Breast epithelium (tissue), 4 donors: ENCODE data around the gene ARHGAP27. TPM values are rescaled to one million over a fixed set of nuclear protein-coding genes. Genes with fewer than 3 reads are reported as not detected.

Experiments used
- DNase-seq, 2 donors: peaks; one replicate each; pipeline ENCODE4 v3.0.0-alpha.2; 2019; ENCODE audit warnings: low spot score in 2 of 2
- H3K27ac ChIP-seq, 2 donors: fragments of 200-600 bp; sonication (generic) in 1 of 2; one replicate each; pipeline ENCODE4 v1.5.1; 2016 to 2019; ENCODE audit warnings: mild to moderate bottlenecking in 1 of 2
- H3K27me3 ChIP-seq, 2 donors: fragments of 200-600 bp; sonication (generic) in 1 of 2; one replicate each; pipeline versions ENCODE4 v1.5.1 to v1.6.0; 2017 to 2019; ENCODE audit warnings: control low read depth in 1 of 2, mild to moderate bottlenecking in 1 of 2
- H3K36me3 ChIP-seq: fragments of 200-600 bp; one replicate; pipeline ENCODE4 v1.5.1; 2019
- H3K4me1 ChIP-seq, 2 donors: fragments of 200-600 bp; sonication (generic); one replicate each; pipeline ENCODE4 v1.5.1; 2016 to 2019; ENCODE audit warnings: control low read depth in 1 of 2
- H3K4me3 ChIP-seq, 3 donors: fragments of 200-600 bp; sonication (generic); 1 replicate in 2 of 3; 2 replicates in 1 of 3; pipeline ENCODE4 v1.5.1; 2016 to 2019; ENCODE audit warnings: mild to moderate bottlenecking in 3 of 3, moderate library complexity in 2 of 3
- H3K9me3 ChIP-seq, 2 donors: fragments of 200-600 bp; sonication (generic) in 1 of 2; one replicate each; pipeline ENCODE4 v1.5.1; 2016 to 2019; ENCODE audit warnings: control low read depth in 1 of 2
- POLR2A ChIP-seq: fragments of 450-650 bp; IDR thresholded peaks from one replicate; pipeline ENCODE4 v1.6.1; 2016; ENCODE audit warnings: antibody characterized with exemption, mild to moderate bottlenecking, moderate library complexity
- POLR2AphosphoS5 ChIP-seq, 3 donors: sonication (generic); formaldehyde crosslinking; IDR thresholded peaks; one replicate each; pipeline ENCODE4 v1.6.1; 2017; ENCODE audit warnings: antibody characterized with exemption in 3 of 3
- intact Hi-C: fragments of 100-400 bp; cut with DNase I; formaldehyde crosslinking; loops from one replicate; pipeline ENCODE4 v1.15.1; 2023; ENCODE audit warnings: low total_unique reads
- total RNA-seq, 3 donors: library from RNA; depleted of rRNA; stranded (reverse); fragments of >200 nt; gene quantifications; one replicate each; pipeline ENCODE4 v1.1.0, GENCODE V29; 2016
- TF ChIP-seq, protein P1 (sequence below), 3 donors: fragments of 450-650 bp; IDR thresholded peaks; one replicate each; pipeline ENCODE4 v1.5.1; 2016 to 2017; ENCODE audit warnings: antibody characterized with exemption in 3 of 3, mild to moderate bottlenecking in 3 of 3, moderate library complexity in 3 of 3

ARHGAP27 gene
- total RNA-seq, 3 donors from 2014 or later = 17.3 to 28.8 (median 17.6) TPM

DNA sequence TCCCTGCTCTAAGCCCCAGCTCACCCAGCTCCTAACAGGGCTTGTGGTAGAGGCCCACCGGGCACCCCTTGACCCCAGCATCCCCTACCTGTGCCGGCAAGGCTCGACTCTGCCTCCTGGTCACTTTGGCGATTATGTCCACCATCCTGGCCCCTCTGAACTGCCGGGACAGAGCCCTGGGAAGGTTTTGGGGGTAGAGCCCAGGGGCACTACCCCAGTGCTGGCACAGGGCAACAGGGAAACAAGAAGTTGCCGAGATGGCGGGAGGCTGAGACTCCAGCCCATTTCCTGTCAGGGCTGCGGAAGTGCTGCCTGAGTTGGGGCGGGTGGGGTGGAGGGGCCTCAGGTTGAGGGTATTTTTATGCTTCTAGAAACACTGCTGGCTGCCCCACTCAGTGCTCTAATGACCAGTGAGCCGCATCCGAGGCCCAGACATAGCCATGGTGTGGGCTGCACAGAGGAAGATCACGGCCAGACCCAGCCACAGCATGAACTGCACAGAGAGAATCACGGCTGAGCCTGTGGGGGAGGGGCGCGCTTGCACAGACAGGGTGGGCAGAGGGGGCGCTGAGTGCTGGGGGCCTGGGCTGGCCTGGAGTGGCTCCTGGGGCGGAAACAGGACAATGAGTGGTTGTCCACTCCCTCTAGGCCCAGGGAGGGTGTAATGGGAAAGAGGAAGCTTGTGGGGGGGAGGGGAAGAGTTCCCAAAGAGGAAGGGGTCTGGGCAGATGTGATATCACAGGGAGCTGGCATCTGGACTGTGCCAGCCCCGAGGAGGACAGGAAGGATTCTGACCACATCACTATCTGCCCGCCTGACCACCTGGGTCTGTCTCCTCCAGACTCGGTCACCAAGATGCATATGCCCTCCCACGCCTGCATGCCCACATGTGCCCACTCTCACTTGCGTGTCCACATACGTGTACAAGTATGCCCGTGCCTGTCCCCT lies 22.3 kb downstream of the ARHGAP27 start:
- no peak for DNase-seq
- Histone ChIP-seq H3K9me3 (no peaks in the 10 kb centered on the region), H3K4me3 (peak overlapping the region; percentile 35 to 51 (median 35)), H3K36me3 (no peaks in the 10 kb centered on the region), H3K27me3 (no peaks in the 10 kb centered on the region), H3K27ac (peak overlapping the region in 1 of 2 donors; percentile 74), H3K4me1 (peaks cover 0 to 6% of the 10 kb centered on the region in 2 donors)
- TF ChIP-seq POLR2AphosphoS5 (IDR thresholded peaks at IDR 0.05) (no peak), POLR2A (no peak)
- TF ChIP-seq, protein P1, sequence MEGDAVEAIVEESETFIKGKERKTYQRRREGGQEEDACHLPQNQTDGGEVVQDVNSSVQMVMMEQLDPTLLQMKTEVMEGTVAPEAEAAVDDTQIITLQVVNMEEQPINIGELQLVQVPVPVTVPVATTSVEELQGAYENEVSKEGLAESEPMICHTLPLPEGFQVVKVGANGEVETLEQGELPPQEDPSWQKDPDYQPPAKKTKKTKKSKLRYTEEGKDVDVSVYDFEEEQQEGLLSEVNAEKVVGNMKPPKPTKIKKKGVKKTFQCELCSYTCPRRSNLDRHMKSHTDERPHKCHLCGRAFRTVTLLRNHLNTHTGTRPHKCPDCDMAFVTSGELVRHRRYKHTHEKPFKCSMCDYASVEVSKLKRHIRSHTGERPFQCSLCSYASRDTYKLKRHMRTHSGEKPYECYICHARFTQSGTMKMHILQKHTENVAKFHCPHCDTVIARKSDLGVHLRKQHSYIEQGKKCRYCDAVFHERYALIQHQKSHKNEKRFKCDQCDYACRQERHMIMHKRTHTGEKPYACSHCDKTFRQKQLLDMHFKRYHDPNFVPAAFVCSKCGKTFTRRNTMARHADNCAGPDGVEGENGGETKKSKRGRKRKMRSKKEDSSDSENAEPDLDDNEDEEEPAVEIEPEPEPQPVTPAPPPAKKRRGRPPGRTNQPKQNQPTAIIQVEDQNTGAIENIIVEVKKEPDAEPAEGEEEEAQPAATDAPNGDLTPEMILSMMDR (IDR thresholded peaks at IDR 0.05) = no peak
- intact Hi-C loops = no loop called here

DNA sequence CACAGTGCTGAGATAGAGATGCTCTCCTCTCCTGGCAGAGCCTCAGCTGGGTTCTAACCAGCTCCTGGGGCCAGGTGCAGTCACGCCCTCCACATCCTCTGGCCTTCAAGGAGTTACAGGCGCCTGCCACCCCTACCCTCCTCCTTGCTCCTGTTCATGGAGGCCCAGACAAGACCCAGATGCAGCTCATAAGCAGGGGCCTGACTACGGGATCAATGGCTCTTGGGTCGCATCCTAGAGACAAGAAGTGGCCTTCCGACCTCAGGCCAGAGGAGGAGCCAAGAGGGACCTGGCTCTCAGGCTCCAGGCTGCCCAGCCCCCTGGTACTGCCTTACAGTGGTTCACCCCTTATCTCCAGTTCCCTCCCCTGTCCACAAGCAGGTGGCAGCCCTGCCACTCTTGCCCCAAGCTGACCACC lies 23.0 kb downstream of the ARHGAP27 start:
- intact Hi-C loops = no loop called here
- TF ChIP-seq POLR2A = no peak
- no peak for TF ChIP-seq POLR2AphosphoS5 (IDR thresholded peaks at IDR 0.05)
- TF ChIP-seq, protein P1 (IDR thresholded peaks at IDR 0.05) = no peak
- no peaks in the 10 kb centered on the region for H3K36me3 ChIP-seq
- no peak for DNase-seq
- H3K9me3 ChIP-seq = no peaks in the 10 kb centered on the region
- H3K27ac ChIP-seq = peak overlapping the region in 1 of 2 donors; percentile 74
- H3K4me1 ChIP-seq = peaks cover 0 to 6% of the 10 kb centered on the region in 2 donors
- no peaks in the 10 kb centered on the region for H3K27me3 ChIP-seq
- peak overlapping the region; percentile 35 to 51 (median 35) for H3K4me3 ChIP-seq

DNA sequence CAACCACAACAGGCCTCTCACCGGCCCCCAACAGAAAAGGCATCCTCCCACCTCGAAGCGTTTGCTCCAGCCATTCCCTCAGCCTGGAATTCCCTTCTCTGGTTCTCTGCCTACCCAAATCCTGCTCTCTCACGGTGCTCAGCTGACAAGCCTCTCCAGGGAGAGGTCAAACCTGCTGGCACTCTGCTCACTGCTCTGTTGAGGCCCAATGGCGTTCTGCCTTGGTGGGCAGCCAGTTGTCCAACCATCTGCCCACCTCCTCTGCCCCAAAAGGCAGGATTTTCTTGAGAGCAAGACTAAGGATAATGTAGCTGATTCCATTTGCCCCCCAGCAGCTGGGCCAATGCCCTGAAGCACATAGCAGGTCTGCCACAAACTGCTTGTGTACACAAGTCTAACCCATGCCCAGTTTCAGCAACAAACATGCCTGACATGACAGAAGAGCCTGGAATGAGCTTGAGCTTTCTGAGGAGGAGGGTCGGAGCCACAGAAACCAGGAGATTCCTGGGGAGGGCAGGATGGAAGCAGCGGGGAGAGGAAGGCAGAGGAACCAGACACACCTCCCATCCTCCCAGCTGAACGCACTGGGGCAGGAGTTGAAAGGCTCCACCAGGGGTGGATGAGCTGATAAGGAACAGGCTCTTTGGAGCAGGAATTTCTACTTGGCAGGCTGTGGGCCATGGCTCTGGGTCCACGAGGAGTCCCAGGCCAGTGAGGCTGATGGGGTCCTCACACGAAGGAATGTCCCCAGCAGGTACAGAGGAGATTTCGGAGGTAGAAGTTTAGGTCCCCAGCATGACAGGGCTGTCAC lies 23.9 kb downstream of the ARHGAP27 start:
- Histone ChIP-seq H3K4me1 (peaks cover 0 to 6% of the 10 kb centered on the region in 2 donors), H3K9me3 (no peaks in the 10 kb centered on the region), H3K27ac (peak overlapping the region in 1 of 2 donors; percentile 19), H3K36me3 (no peaks in the 10 kb centered on the region), H3K4me3 (peak overlapping the region in 2 of 3 donors; percentile 35 to 51), H3K27me3 (no peaks in the 10 kb centered on the region)
- TF ChIP-seq POLR2A = no peak
- DNase-seq = no peak
- intact Hi-C loops = no loop called here

DNA sequence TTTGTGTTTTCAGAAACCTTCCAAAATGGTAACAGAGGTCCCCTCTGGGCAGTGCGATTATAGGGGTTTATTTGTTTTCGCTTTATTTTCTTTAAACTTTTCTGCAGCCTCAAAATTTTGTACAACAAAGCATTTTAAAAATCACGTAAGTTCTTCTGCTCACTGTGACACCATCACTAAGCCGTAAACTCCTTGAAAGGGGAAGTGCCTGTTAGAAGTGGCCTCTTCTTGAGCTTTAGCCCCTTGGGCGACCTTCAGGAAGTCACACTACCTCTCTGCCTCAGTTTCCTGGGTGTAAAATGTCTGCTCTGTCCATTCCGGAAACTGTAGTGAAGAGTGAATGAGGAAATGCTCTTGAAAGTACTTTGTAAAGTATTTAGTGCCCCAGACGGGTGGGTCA lies 26.6 kb downstream of the ARHGAP27 start:
- Histone ChIP-seq H3K9me3 (no peaks in the 10 kb centered on the region), H3K27me3 (no peaks in the 10 kb centered on the region), H3K4me1 (peaks cover 0 to 6% of the 10 kb centered on the region in 2 donors), H3K36me3 (no peaks in the 10 kb centered on the region), H3K4me3 (peak overlapping the region in 1 of 3 donors; percentile 31), H3K27ac (no peak overlapping the region)
- intact Hi-C loops = no loop called here
- TF ChIP-seq, protein P1 (IDR thresholded peaks at IDR 0.05) = no peak
- no peak for TF ChIP-seq POLR2A
- TF ChIP-seq POLR2AphosphoS5 (IDR thresholded peaks at IDR 0.05) = no peak
- no peak for DNase-seq

DNA sequence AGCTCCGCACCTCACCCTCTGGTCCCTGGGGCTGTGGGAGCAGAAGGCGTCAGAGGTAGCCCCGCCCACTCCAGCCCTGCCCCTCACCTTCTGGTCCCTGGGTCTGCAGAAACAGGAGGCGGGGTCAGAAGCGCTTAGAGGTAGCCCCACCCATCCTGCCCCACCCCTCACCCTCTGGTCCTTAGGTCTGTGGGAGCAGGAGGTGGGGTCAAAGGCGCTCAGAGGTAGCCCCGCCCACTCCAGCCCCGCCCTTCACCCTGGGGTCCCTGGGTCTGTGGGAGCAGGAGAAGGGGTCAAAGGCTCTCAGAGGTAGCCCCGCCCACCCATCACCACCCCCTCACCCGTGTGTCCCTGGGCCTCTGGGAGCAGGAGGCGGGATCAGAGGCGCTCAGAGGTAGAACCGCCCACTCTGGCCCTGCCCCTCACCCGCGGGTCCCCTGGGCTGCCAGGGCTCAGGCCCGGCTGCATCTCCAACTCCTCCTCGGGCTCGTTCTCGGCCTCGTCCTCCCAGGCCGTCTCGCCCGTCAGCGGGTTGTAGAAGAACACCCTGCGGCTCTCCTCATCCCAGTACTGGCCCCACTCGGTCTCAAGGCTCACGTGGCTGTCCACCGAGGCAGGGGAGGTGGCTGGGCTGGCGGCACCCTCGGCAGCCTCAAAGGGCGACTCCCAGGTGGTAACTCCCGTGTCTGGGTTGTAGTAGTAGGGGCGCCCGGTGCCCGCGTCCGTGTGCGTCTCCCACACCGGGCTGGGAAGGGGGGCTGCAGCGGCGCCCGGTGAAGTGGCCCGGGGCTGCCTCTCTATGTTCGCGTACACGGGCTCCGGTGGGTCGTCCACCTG lies 27.2 kb downstream of the ARHGAP27 start:
- Histone ChIP-seq H3K27me3 (no peaks in the 10 kb centered on the region), H3K4me1 (peaks cover 0 to 6% of the 10 kb centered on the region in 2 donors), H3K36me3 (no peaks in the 10 kb centered on the region), H3K4me3 (peak overlapping the region in 2 of 3 donors; percentile 31 to 51), H3K9me3 (no peaks in the 10 kb centered on the region), H3K27ac (no peak overlapping the region)
- intact Hi-C loops = no loop called here
- DNase-seq = no peak
- no peak for TF ChIP-seq POLR2A
- TF ChIP-seq, protein P1 (IDR thresholded peaks at IDR 0.05) = no peak
- TF ChIP-seq POLR2AphosphoS5 (IDR thresholded peaks at IDR 0.05) = no peak
